Limb (tissue), 2 donors: Measurements from ENCODE around the gene ADRA2B.
"Not testable (repeated sequence)": the region's sequence is repeated elsewhere in the genome, so short reads cannot be mapped to it uniquely, and the experiment has no call there.

Experiments
- DNase-seq, 2 donors: peaks; one replicate each; pipeline ENCODE4 v3.0.0-alpha.2; 2016; ENCODE audit errors: extremely low spot score in 2 of 2

The ADRA2B gene

GRCh38 chr2:96150791-96151594 lies 34.6 kb upstream of the ADRA2B start:
- no peak for DNase-seq

GRCh38 chr2:96150007-96150640 lies 33.8 kb upstream of the ADRA2B start:
- DNase-seq, result peak in 1 of 2 donors; percentile 16

DNA sequence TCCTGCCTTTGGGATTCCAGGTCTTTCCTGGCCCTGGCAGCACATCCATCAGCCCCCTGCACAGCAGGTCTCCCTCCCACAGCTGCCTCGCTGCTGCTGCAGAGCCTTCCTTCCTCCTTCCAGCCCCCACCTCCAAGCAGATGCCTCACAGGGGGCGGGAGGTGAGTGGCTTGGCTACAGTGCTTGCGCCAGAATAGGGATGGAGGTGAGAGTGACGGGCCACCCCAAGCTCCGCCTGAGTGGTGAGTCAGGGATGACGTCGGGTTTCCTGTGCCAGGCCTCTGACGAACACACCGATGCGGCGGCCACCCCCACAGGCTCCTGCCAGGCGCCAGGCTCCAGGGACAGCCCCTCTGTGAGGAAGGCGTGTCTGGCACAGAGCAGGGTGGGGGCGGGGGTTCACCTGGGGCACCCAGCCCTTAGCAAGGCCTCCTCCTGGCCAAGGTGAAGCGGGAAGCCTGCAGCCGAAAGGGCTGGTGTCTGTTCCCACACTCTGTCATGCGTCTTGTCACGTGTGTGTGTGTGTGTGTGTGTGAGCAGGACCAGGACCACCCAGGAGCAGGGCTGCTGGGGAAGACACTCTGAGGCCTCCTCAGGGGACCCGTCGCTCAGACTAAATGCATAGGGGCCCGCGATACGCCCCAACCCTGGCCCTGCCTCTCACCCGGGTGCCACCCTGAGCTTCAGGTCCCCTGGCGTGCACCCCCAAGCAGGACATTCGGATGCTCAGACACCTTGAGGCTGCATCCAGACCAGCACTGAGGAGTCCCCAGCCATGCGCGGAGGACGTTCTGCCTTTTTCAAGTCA lies 32.2 kb upstream of the ADRA2B start:
- DNase-seq, result peak; percentile 60 to 86

DNA sequence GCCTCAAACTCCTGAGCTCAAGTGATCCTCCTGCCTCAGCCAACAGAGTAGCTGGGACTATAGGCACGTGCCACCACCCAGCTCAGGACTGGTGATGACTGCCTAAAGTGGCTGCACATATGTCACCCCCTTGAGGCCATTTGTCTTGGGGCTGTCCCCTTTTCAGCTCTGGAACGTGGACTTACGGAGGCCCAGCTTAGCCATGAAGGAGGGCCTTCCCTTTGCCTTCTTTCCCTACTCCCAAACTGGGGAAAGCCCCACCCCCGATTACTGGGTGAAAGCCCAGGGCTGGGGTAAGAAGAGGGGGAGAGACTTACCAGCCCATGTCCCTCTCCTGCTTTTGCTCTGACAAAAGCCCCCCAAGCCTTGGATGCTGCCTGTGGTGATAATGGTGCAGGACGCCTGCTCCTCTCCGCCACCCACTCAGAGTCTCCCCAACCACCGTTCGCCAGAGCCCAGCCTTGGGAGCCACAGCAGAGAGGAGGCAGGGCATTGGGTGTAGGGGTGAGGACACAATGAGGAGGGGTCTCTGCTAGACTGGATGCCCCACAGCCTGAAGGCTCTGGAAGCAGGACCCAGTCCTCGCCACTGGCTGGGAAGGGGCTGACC lies 31.3 kb upstream of the ADRA2B start:
- peak in 1 of 2 donors; percentile 38 for DNase-seq

GRCh38 chr2:96146881-96147592 lies 30.7 kb upstream of the ADRA2B start:
- DNase-seq, result peak in 1 of 2 donors; percentile 37

DNA sequence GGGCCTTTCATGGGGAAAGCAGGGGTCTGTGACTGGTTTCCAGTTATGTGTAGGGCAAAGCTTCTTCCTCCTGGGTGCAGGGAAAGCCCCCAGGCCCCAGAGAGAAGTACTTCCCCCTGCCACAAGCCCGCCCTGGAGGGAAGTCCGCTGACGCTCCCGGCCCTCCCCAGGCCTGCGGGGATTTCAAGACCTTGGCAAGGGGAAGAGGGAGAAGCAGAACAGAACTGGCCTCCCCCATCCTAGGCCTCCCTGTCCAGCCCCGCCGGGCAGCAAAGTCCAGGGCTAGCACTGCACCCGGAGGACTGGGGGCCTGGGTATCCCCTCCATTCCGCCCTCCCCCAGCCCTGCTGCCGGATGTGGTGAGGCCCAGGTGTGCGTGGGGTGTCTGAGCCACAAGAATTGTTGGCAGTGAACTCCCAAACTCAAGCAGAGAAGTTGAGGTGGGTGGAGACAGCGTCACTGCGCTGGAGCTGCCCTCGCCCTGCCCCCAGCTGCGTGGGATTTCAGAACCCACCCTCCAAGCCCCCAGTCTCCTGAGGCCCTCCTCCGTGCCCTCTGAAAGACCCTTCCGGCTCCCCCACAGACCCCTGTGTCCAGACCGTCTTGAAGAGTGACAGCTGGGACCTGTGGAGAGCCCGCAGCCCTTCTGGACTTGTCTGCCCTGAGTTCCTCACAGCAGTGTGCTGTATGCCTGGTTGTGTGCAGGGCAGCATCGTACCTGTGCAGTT lies 29.9 kb upstream of the ADRA2B start:
- DNase-seq, result peak; percentile 16 to 56

DNA sequence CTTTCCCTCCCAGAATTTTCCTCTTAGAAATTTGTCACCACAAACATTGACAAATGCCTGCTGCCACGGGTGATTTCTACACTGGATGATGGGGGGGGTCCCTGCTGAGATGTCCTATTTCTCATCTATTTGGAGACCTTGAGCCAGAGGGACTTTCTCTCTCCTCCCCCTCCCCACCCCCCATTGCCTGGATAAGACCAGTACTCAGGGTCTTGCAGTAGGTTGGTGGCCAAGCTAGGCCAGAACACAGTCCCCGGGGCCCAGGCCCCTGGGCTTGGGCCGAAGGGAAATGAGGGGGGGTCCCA lies 29.4 kb upstream of the ADRA2B start:
- no peak for DNase-seq

DNA sequence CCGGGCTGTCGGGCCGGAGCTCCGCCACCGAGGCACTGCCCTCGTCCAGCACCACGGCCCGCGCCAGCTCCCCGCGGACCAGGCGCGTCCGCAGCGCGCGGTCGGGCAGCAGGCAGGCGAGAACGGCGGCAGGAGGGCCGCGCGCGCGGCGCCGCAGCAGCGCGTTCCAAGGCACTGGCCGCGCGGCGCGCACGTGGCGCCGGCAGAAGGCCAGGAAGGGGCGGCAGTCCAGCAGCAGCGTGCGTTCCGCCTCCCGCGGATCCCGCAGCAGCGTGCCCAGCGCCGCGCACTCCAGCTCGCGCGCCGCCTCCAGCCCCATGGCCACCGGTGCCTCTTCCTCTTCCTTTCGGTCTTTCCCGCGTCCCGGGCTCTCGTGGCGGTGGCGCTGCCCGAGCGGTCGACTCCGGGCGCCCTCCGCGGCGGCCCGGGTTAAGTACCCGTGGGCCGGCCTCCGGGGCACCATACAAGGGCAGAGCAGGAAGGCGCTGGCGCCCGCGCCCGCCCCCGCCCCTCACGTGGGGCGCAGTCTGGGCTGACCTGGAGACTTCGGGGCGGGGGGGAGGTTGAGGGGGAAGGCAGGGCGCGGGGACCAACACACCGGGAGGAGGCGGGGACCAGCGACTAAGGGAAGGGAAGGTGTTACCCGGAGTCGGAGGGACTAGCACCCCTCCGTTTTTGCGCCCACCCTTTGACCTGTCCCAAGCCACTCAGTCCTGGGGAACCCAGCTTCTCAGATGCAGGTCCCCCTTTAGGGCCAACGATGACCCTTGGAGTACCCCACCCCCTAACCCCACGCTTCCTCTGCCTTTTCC lies 28.9 kb upstream of the ADRA2B start, which contains the start of gene DUSP2:
TSS of gene DUSP2 (minus strand) at position 405 of the 812 bp plus-strand sequence. CDS start at position 319, 86 bp downstream.
- peak; percentile 51 to 83 for DNase-seq

DNA sequence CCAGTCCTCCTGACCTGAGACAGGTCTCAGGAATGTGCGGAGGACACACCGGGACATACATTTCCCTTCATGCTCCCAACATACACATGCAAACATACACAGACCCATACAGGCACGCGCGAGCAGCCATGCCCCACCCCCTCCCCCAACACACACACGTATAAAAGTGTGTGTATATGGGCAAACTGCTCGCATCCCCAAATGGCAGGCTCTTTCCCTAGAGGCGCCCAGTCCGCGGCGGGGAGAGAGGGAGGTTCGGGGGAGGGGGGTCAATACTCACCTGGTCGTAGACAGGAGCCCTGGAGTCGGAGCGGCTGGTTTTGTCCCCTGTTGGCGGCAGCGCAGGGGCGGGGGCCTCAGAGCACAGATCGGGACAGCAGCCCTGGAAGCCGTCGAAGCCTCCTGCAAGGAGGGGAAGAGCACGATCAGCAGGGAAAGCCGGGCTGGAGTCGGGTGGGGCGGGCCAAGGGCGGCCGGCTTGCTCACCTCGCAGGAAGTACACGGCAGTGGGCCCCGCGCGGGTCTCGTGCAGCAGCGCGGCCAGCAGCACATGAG lies 28.2 kb upstream of the ADRA2B start:
- no peak for DNase-seq

DNA sequence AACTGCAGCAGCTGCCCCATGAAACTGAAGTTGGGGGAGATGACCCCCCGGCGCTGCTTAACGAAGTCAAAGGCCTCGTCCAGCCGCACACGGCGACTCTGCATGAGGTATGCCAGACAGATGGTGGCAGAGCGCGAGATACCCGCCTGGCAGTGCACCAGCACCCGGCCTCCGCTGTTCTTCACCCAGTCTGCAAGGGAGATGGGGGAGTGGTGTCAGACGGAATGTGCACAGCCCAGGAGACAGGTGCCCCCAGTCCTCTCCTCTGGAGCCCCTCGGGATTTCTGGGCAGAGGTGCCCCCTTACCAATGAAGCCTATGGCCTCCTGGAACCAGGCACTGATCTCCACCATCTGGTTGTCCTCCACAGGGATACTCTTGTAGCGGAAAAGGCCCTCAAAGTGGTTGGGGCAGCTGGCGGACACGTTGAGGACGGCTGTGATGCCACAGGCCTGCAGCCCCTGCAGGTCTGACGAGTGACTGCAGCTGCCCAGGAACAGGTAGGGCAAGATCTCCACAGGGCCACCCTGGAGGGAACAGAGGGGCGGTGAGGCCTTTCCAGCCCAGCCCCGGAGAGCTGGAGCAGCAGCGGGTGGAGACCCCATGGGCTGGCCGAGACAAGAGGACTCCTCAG lies 27.6 kb upstream of the ADRA2B start:
- peak in 1 of 2 donors; percentile 39 for DNase-seq

DNA sequence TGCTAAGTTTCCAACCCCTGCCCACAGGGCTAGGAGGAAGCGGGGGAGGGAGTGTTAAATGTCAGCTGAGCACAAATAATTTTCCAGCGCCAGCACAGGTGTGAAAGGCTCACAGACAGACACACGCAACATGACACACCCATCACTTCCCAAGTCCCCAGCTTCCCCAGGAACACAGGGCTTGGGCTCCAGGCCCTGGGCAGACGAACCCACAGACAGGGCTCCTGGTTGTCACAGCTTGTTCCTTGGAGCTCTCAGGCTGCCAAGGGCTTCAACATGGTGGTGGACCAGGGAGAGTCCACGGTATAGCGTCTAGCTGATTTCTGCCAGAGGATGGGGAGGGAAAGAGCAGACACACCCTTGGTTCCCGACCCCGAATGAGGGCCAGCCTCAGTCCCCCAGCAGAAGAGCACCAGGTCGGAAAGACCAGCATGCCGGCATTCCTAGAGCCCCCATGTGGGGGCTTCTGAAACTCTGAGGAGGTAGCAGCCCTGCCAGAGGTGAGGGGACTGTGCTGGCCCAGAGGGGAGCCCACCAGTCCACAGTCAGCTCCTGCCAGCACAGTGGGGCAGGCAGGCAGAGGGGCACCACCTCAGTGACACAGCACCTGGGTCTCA lies 27.0 kb upstream of the ADRA2B start:
- no peak for DNase-seq

DNA sequence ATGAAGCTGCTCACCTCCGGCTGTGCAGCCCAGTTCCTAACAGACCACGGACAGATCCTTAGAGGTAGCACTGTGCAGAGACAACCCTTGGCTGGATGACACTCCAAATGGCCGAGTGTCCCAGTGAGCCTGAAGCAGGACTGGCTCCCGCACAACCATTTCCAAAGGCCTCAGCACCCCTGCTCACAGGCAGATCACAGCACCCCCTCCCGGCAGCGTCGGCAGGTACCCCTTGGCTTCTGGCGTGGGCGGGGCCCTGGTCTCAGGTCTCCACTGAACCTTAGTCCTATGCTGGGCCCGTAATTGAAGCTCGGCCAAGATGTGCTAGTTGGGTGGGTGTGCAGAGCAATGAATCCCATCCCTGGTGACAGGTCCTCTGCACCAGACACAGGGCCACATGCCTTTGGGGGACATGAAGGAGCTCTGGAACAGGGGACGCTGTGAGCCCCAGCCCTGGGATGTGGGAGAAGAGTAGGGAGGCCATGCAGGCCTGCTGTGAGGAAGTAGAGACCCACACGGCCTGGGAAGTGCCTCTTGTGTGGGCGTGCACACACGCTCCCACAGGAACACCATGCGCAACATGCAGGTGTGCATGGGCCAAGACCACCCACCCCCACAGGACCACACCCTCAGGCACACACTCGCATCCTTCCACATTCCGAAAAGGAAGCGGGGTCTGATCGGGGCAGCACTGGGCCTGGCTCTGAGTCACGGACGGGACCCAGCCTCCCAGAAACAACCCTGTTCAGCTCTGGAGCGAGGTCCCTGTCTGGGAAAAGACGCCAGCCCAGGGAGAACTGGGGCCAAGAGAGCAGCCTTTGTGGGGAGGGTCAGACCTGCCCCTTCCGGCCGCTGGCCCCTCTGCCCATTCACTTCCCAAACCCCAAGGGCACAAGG lies 26.1 kb upstream of the ADRA2B start:
- DNase-seq, result no peak

DNA sequence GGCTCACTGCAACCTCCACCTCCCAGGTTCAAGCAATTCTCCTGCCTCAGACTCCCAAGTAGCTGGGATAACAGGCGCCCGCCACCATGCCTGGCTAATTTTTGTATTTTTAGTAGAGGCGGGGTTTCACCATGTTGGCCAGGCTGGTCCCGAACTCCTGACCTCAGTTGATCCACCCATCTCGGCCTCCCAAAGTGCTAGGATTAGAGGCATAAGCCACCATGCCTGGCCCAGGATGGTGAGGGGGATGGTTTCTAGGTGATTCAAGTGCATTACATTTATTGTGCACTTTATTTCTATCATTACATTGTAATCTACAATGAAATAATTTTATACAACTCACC lies 25.2 kb upstream of the ADRA2B start:
- not testable (repeated sequence) for DNase-seq

DNA sequence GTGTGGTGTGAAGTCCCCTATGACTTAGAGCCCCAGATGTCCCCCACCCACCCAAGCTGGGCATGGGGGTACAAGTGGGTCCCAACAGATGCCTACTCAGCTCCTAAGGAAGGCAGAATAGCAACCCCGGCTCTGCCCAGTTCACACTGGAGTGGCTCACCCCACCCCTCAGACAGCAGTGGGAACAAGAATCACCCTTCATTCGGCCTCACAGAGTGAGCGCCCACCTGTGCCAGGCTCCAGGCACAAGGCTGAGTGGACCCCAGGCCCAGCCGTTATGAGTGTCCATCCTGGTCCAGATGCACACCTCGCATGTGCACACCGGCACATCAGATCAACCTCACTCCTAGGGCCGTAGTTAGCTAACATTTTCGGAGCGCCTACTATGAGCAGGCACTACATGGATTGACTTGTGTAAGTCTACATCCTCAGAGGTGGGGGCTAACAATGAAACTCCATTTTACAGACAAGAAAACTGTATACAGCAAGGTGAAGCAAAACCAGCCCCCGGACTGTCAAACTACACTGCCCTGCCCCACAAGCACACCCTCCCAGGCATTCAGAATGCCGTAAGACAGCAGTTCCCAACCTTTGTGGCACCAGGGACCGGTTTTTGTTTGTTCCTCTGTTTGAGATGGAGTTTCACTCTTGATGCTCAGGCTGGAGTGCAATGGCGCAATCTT lies 24.7 kb upstream of the ADRA2B start:
- no peak for DNase-seq

GRCh38 chr2:96139181-96139758 lies 22.9 kb upstream of the ADRA2B start:
- no peak for DNase-seq
